Right lobe of liver (tissue), 4 donors: ENCODE measurements around the gene FBXO7.

Experiments
- POLR2A ChIP-seq: fragments of 450-650 bp; IDR thresholded peaks from one replicate; pipeline ENCODE4 v1.6.1; 2017; ENCODE audit warnings: antibody characterized with exemption, mild to moderate bottlenecking
- TF ChIP-seq, protein P1 (sequence below), 4 donors: fragments of 200-600 bp in 3 of 4; fragments of 450-650 bp in 1 of 4; IDR thresholded peaks; one replicate each; pipeline versions ENCODE4 v1.5.1 to v1.8.0; 2016 to 2022; ENCODE audit warnings: antibody characterized with exemption in 4 of 4, mild to moderate bottlenecking in 2 of 4
- donor health status: DM: no; HTN: no; CAD: no.
- donor health status: DM: no; HTN: no; CAD: no.
- donor health status: DM: no; HTN: yes; CAD: no.

GRCh38 chr22:32533265-32534111, 58.9 kb downstream of the FBXO7 start:
- TF ChIP-seq, protein P1, sequence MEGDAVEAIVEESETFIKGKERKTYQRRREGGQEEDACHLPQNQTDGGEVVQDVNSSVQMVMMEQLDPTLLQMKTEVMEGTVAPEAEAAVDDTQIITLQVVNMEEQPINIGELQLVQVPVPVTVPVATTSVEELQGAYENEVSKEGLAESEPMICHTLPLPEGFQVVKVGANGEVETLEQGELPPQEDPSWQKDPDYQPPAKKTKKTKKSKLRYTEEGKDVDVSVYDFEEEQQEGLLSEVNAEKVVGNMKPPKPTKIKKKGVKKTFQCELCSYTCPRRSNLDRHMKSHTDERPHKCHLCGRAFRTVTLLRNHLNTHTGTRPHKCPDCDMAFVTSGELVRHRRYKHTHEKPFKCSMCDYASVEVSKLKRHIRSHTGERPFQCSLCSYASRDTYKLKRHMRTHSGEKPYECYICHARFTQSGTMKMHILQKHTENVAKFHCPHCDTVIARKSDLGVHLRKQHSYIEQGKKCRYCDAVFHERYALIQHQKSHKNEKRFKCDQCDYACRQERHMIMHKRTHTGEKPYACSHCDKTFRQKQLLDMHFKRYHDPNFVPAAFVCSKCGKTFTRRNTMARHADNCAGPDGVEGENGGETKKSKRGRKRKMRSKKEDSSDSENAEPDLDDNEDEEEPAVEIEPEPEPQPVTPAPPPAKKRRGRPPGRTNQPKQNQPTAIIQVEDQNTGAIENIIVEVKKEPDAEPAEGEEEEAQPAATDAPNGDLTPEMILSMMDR (IDR thresholded peaks at IDR 0.05): no peak
- no peak for TF ChIP-seq POLR2A
